GM10847 (cell line): ENCODE measurements around the gene HSPB9.
A peak's percentile ranks its signal among the peaks of the same experiment; 100 is the strongest.

Experiments used
- POLR2A ChIP-seq: IDR thresholded peaks from 2 replicates; pipeline ENCODE4 v1.6.1; 2011; ENCODE audit not compliant: insufficient read length; ENCODE audit errors: extremely low read depth

HSPB9 gene

GRCh38 chr17:42111871-42112551 is 10.6 kb upstream of the HSPB9 start:
- peak; percentile 7 for TF ChIP-seq POLR2A

GRCh38 chr17:42112552-42113176 is 9.9 kb upstream of the HSPB9 start, which contains the start of gene DHX58:
Gene DHX58, minus strand, starts transcription at chr17:42112714. Its CDS starts 822 bp downstream, at chr17:42111892.
- TF ChIP-seq POLR2A, result peak; percentile 78

GRCh38 chr17:42113293-42114069 is 9.1 kb upstream of the HSPB9 start:
- TF ChIP-seq POLR2A, result no peak

GRCh38 chr17:42114118-42114517 is 8.5 kb upstream of the HSPB9 start:
- no peak for TF ChIP-seq POLR2A

- no peak for TF ChIP-seq POLR2A
These were observed 5.8 kb upstream of the HSPB9 start for GRCh38 chr17:42116705-42117396.

- TF ChIP-seq POLR2A, result no peak
These were observed 5.0 kb upstream of the HSPB9 start for GRCh38 chr17:42117397-42118125.

- no peak for TF ChIP-seq POLR2A
These were observed 4.5 kb upstream of the HSPB9 start for GRCh38 chr17:42118126-42118510.

- TF ChIP-seq POLR2A, result no peak
These were observed 4.1 kb upstream of the HSPB9 start for GRCh38 chr17:42118545-42118944.

- no peak for TF ChIP-seq POLR2A
These were observed 3.3 kb upstream of the HSPB9 start for GRCh38 chr17:42119301-42119700.

- no peak for TF ChIP-seq POLR2A
These were observed 2.3 kb upstream of the HSPB9 start for GRCh38 chr17:42120161-42120769.

- TF ChIP-seq POLR2A, result peak; percentile 72
These were observed 1.5 kb upstream of the HSPB9 start, which contains the start of gene KAT2A for GRCh38 chr17:42120770-42121769. Gene KAT2A, minus strand, starts transcription at chr17:42121367. Its CDS starts 63 bp downstream, at chr17:42121304.

GRCh38 chr17:42124256-42124655 is 1.7 kb downstream of the HSPB9 start:
- no peak for TF ChIP-seq POLR2A

- no peak for TF ChIP-seq POLR2A
These were observed 3.0 kb downstream of the HSPB9 start for GRCh38 chr17:42125565-42125964.
